Mesenteric fat pad (tissue), 1 donor: ENCODE data around the gene KCTD12. TPM values are rescaled to one million over a fixed set of nuclear protein-coding genes. Genes with fewer than 3 reads are reported as not detected.

Experiments
- DNase-seq: peaks from one replicate; pipeline ENCODE4 v3.0.0-alpha.2; 2020; ENCODE audit warnings: low spot score
- total RNA-seq: library from RNA; stranded (reverse); fragmentation: NEBNext Ultra II Directional; extraction: Animal tissue kit (Norgen Biotek cat#: 25700); gene quantifications from one replicate; pipeline ENCODE4 v1.2.1, GENCODE V29; 2021
- donor health status: DM: yes; HTN: yes; CAD: no.

Gene KCTD12
- total RNA-seq, 1 donor from 2014 or later, result 121 TPM

GRCh38 chr13:76860706-76861105 lies 25.5 kb downstream of the KCTD12 start:
- DNase-seq, result no peak

DNA sequence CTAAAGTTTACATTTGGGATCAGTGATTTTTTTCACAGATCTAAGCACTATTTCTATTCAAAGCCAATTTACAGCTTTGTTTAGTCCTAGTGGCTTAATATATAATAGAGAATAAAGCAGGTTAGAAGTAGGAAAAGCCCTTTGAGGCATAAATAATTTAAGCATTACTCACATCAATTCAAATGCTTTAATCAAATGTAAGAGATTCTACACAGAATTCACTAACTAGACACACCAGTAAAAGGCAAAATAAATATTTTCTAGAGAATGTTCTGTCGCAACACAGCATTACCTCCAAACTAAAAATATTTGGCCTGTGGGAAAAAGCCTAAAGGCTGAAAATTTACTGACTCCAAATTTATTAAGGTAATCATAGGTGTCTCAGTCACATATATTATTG lies 31.3 kb downstream of the KCTD12 start:
- no peak for DNase-seq

DNA sequence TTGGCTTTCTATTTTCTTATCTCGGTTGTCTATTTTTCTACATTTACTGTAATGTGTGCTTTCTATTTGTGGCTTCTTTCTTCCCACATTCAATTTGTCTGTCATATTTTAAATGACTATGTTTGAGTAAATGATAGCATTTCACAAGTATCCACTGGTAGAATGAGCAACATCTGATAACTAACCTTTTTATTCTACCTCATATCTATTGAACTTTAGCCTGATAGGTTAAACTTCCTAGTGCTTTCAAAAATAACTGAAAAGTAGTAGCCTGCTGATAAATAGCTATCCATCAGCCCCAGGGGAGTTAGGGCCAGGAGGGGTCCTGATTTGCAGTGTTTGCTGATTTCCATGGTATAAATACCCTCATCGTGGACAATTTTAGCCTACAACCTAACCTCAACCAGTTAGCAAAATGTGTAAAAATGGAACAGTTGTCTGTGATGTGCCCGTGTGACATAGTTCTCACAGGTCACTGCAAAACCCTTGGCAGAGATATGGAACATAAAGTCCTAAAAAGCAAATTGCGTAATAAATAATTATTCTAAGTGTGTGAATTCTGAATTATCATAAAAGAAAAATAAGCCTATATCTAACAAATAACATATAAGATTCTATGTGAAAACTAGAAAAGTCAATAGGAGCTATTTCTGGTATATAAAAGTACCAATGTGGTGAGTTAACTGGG lies 32.1 kb downstream of the KCTD12 start:
- no peak for DNase-seq

GRCh38 chr13:76853481-76853880 lies 32.7 kb downstream of the KCTD12 start:
- DNase-seq, result no peak

- no peak for DNase-seq
Measured at GRCh38 chr13:76852986-76853385, 33.2 kb downstream of the KCTD12 start.

- no peak for DNase-seq
Measured at GRCh38 chr13:76851961-76852360, 34.2 kb downstream of the KCTD12 start.

DNA sequence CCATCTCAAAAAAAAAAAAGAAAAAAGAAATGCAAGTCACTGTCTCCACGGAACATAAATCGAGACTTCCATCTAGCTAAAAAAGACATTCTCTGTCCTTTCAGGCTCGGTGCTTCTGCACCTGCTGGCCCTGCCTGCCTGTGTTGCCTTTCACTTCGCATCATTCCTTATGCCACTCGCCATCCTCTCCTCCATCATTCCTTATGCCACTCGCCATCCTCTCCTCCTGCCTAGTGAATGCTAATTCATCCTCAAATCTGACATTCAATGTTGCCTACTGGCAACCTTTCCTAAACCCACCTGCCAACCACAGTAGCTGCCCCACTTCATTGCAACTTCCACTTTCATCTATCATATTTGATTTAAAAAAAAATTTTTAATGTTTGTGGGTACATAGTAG lies 36.7 kb downstream of the KCTD12 start:
- DNase-seq, result no peak

- no peak for DNase-seq
Measured at GRCh38 chr13:76848596-76848995, 37.6 kb downstream of the KCTD12 start.

GRCh38 chr13:76846363-76846762 lies 39.8 kb downstream of the KCTD12 start:
- no peak for DNase-seq

- no peak for DNase-seq
Measured at GRCh38 chr13:76845865-76846264, 40.3 kb downstream of the KCTD12 start.

DNA sequence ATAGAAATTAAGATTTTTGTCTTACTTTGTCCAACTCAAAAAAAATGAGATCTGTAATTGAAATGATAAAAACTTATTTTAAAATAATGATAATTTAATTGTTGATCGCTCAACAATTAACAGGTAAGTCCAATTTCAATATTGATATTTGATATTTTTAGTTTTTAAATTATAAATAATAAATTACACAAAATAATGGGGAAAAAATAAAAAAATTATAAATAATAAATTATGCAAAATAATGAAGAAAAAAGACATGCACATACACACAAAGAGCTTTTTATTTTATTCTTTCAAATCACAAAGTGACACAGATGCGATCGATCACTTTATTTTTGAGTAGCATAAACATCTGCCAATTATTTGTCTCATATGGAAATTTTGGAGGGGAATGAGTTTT lies 40.8 kb downstream of the KCTD12 start:
- DNase-seq, result no peak

DNA sequence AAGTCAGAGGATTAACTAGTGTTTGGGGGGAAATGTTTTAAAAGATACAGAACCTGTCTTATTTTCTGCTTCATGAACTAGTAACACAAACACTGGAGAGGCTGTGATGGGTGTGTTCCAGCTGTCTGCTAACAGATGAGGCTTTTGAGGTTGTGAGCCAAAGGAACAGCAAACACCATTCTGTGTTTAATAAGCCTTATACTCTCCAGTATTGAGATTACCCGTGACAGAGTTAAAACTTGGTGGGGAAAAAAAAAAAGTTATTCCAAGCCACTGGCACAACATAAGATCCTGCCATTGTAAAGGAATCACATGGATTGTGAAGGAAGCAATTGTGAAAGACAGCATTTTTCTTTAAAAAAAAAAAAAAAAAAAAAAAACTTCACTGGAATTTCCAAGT lies 48.4 kb downstream of the KCTD12 start:
- DNase-seq, result no peak

- DNase-seq, result no peak
Measured at GRCh38 chr13:76836311-76836710, 49.9 kb downstream of the KCTD12 start.

DNA sequence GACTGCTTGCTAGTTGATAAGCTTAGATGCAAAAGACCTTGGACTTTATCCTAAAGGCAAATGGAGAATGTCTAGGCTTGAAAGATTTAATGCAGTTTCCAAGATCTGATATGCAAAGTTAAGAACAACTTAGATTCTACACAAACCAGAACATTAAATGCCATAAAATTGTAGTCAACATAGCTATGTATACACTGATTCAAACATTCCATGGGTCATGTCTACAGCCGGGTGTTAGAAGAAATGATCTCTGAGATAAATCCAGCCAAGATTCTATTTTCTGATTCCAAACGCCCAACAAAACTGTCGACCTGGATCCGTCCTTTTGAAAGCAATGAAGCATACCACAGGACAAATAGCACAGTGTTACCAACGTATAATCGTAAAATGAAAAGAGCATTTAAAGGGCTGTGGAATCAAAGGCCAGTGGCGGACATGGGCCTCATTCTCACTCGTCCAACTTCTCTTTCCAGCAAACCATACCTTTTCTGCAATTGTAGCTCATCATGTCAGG lies 52.7 kb downstream of the KCTD12 start:
- DNase-seq, result no peak

DNA sequence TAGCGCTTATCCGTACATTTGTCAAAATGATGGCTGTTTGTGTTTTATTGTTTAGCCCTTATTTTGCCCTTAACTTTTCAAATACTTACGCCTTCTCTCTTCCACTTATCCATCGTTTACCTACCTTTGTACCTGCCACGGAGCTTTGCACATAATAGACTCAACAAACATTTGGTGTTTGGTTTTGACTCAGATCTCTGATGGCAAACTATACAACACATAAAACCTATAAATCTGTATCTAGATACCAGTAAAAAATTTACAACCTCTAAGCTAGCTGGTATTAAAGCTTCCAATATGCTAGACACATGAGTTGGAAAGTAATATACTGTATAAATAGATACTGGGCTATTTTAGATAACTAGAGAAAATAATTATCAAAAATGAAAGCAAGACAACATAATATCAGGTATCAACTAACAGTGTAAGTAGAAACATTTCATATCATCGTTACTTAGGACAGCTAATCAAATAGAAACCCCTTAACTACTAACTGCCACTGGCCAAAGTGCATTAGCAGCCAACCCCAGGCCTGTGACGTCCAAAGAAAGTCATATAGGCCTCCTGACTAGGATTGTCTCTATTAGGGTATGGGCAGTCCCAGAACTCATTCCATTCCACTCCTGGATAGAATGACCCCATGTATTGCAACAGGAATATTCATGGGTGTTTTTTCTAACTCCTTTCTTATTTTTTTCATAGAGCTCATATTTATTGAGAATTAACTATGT lies 53.8 kb downstream of the KCTD12 start:
- DNase-seq, result no peak

DNA sequence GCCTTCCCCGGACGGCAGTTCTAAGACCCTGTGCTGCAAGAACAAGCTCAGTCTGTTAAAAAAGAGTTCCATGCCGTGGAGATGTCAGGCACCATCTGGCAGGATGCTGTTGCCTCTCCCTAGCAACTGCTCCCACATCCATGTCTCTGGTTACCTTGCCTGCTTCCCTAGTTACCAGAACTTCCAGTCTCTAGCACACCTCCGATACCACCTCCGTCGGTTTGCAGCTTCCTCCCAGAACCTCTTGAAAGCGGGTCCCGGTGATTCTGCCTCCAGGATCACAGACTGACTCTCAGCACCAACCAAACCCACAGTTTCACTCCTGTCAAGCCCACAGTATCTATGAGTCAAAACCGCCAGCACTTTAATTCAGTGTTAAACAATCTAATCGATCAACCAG lies 55.4 kb downstream of the KCTD12 start:
- DNase-seq, result no peak

Other genes with a start within 250 kb of the KCTD12 start
- not detected for gene ACOD1, start 62.1 kb upstream of the KCTD12 start, total RNA-seq
- 27.2 TPM for gene CLN5, start 105.7 kb upstream of the KCTD12 start, total RNA-seq
- 44.9 TPM for gene FBXL3, start 140.8 kb upstream of the KCTD12 start, total RNA-seq